MM.1S (cell line): Measurements from ENCODE around the gene SHROOM3.
"Not testable (repeated sequence)": the region's sequence is repeated elsewhere in the genome, so short reads cannot be mapped to it uniquely, and the experiment has no call there.

Experiments
- DNase-seq: peaks from one replicate; pipeline ENCODE4 v3.0.0-alpha.2; 2015
- H2AFZ ChIP-seq: fragments of 300-600 bp; sonication (generic); 2 replicates; pipeline ENCODE4 v1.6.0; 2016; ENCODE audit warnings: antibody characterized with exemption, low read length
- H3F3A ChIP-seq: fragments of 300-600 bp; sonication (generic); 2 replicates; pipeline ENCODE4 v1.6.1; 2016; ENCODE audit warnings: mild to moderate bottlenecking, antibody characterized with exemption, low read length, moderate library complexity, mixed read lengths; ENCODE audit not compliant: insufficient read depth
- H3K27ac ChIP-seq: fragments of 300-600 bp; sonication (generic); 2 replicates; pipeline ENCODE4 v1.5.1; 2016; ENCODE audit warnings: mild to moderate bottlenecking, low read length
- H3K27me3 ChIP-seq: fragments of 300-600 bp; sonication (generic); replicated peaks from 2 replicates; pipeline ENCODE4 v1.6.0; 2016; ENCODE audit warnings: low read length; ENCODE audit not compliant: insufficient read depth
- H3K36me3 ChIP-seq: fragments of 300-600 bp; sonication (generic); replicated peaks from 2 replicates; pipeline ENCODE4 v1.6.1; 2016; ENCODE audit warnings: mild to moderate bottlenecking, low read length, mixed read lengths; ENCODE audit not compliant: insufficient read depth
- H3K4me1 ChIP-seq: fragments of 300-600 bp; sonication (generic); 2 replicates; pipeline ENCODE4 v1.6.1; 2016; ENCODE audit warnings: low read length, mixed read lengths
- H3K4me2 ChIP-seq: fragments of 300-600 bp; sonication (generic); 2 replicates; pipeline ENCODE4 v1.6.0; 2016; ENCODE audit warnings: low read depth, low read length
- H3K4me3 ChIP-seq: fragments of 300-600 bp; sonication (generic); 2 replicates; pipeline ENCODE4 v1.5.1; 2016; ENCODE audit warnings: low read length, mixed read lengths
- H3K79me2 ChIP-seq: fragments of 300-600 bp; sonication (generic); 2 replicates; pipeline ENCODE4 v1.6.1; 2016; ENCODE audit warnings: mixed run types, low read length, mixed read lengths
- H3K9ac ChIP-seq: fragments of 300-600 bp; sonication (generic); 2 replicates; pipeline ENCODE4 v1.6.1; 2016; ENCODE audit warnings: low read length, mixed read lengths
- H3K9me2 ChIP-seq: fragments of 300-600 bp; sonication (generic); replicated peaks from 2 replicates; pipeline ENCODE4 v1.6.1; 2016; ENCODE audit warnings: mild to moderate bottlenecking, low read length, mixed read lengths; ENCODE audit not compliant: insufficient read depth
- H3K9me3 ChIP-seq: fragments of 300-600 bp; sonication (generic); replicated peaks from 2 replicates; pipeline ENCODE4 v1.6.1; 2016; ENCODE audit warnings: mild to moderate bottlenecking, low read length, mixed read lengths; ENCODE audit not compliant: insufficient read depth
- H4K20me1 ChIP-seq: fragments of 300-600 bp; sonication (generic); 2 replicates; pipeline ENCODE4 v1.6.1; 2016; ENCODE audit warnings: mild to moderate bottlenecking, low read length, moderate library complexity, mixed read lengths; ENCODE audit not compliant: insufficient read depth
- CTCF ChIP-seq: fragments of 300-600 bp; sonication (generic); IDR thresholded peaks from 2 replicates; pipeline ENCODE4 v1.5.1; 2016; ENCODE audit warnings: antibody characterized with exemption, low read length, mixed read lengths
- EZH2 ChIP-seq: fragments of 300-600 bp; sonication (generic); optimal IDR thresholded peaks from 2 replicates; pipeline ENCODE3; 2017; ENCODE audit warnings: low read depth, mild to moderate bottlenecking, antibody characterized with exemption, low read length, mixed read lengths
- EZH2phosphoT487 ChIP-seq: fragments of 300-600 bp; sonication (generic); IDR thresholded peaks from 2 replicates; pipeline ENCODE4 v1.6.1; 2018; ENCODE audit warnings: antibody characterized with exemption, low read length

SHROOM3 gene

GRCh38 chr4:76607846-76608245 is 172.8 kb downstream of the SHROOM3 start:
- H3K9ac ChIP-seq, result peak overlapping the region; percentile 48
- no peaks in the 10 kb centered on the region for H3K27me3 ChIP-seq
- H3K4me1 ChIP-seq, result peaks cover 55% of the 10 kb centered on the region
- H3K36me3 ChIP-seq, result no peaks in the 10 kb centered on the region
- peak overlapping the region; percentile 17; the same call in 1 of the 2 replicates for H2AFZ ChIP-seq
- DNase-seq, result no peak
- TF ChIP-seq EZH2phosphoT487 (no peak), CTCF (no peak), EZH2 (no peak)
- peaks cover 20% of the 10 kb centered on the region for H3F3A ChIP-seq
- no peaks in the 10 kb centered on the region for H4K20me1 ChIP-seq
- H3K4me3 ChIP-seq, result no peak overlapping the region
- H3K9me2 ChIP-seq, result no peaks in the 10 kb centered on the region
- peak overlapping the region; percentile 95 for H3K27ac ChIP-seq
- H3K4me2 ChIP-seq, result peak overlapping the region; percentile 56
- no peaks in the 10 kb centered on the region for H3K9me3 ChIP-seq
- peaks cover 5% of the 10 kb centered on the region for H3K79me2 ChIP-seq

- Histone ChIP-seq H3K4me2 (peak overlapping the region; percentile 56; the same call in 1 of the 2 replicates), H3K27ac (peak overlapping the region; percentile 95), H3K4me1 (peaks cover 55% of the 10 kb centered on the region), H3F3A (peaks cover 20% of the 10 kb centered on the region)
- not testable (repeated sequence) for H4K20me1 ChIP-seq, H2AFZ ChIP-seq, H3K4me3 ChIP-seq, H3K36me3 ChIP-seq, H3K79me2 ChIP-seq, H3K9me3 ChIP-seq, H3K9me2 ChIP-seq, H3K27me3 ChIP-seq, H3K9ac ChIP-seq
- DNase-seq, result peak; percentile 55
Observed at GRCh38 chr4:76608549-76608948, 173.5 kb downstream of the SHROOM3 start.

DNA sequence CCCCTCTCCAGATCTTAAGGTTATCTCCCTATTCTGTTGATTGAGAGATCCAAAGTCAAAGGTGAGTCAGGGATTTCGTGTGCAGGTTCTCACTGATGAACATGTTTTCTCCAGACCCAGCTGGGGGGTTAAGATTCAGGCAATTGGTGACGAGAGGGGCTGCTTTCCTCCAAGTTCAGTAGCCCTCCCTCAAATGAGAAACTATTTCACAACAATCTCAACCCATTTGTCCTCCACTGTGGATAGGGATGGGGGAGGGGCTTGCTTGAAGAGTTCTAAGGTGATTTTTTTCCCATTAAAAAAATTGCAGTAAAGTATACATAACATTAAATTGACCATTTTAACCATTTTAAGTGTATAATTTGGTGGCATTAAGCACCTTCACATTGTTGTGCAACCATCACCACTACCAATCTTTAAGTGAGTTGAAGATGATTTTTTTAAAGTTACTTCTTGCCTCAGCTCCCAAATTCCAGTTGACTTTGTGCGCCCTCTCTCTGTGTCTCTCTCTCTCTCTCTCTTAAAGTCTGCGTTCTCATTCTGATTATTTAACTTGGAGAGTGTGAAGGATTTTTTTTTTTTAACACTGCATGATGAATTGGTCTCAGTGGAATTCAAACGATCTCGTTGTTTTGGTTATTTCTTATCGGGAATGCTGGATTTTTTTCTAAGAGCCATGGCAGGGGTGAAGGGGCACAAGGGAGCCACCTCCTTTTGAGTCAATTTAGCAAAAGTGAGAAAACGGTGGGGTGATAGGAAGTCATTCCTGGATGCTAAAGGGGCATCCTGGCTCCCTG is 175.9 kb downstream of the SHROOM3 start:
- DNase-seq, result no peak
- H3K79me2 ChIP-seq, result peaks cover 5% of the 10 kb centered on the region
- no peaks in the 10 kb centered on the region for H3K9me3 ChIP-seq
- no peak overlapping the region for H3K9ac ChIP-seq
- no peaks in the 10 kb centered on the region for H3K36me3 ChIP-seq
- H3F3A ChIP-seq, result peaks cover 20% of the 10 kb centered on the region
- no peak overlapping the region for H3K4me3 ChIP-seq
- no peak for TF ChIP-seq CTCF
- no peak for TF ChIP-seq EZH2
- no peak for TF ChIP-seq EZH2phosphoT487
- no peaks in the 10 kb centered on the region for H3K9me2 ChIP-seq
- H3K4me1 ChIP-seq, result peaks cover 44% of the 10 kb centered on the region
- H3K4me2 ChIP-seq, result no peak overlapping the region
- no peaks in the 10 kb centered on the region for H3K27me3 ChIP-seq
- no peak overlapping the region for H2AFZ ChIP-seq
- no peak overlapping the region for H3K27ac ChIP-seq
- no peaks in the 10 kb centered on the region for H4K20me1 ChIP-seq

GRCh38 chr4:76611616-76612207 is 176.7 kb downstream of the SHROOM3 start:
- Histone ChIP-seq H2AFZ (no peak overlapping the region), H3K4me2 (no peak overlapping the region), H3K4me3 (no peak overlapping the region), H3K9me2 (no peaks in the 10 kb centered on the region), H3K27ac (no peak overlapping the region), H3K36me3 (no peaks in the 10 kb centered on the region), H3K9ac (no peak overlapping the region), H3K27me3 (no peaks in the 10 kb centered on the region), H4K20me1 (no peaks in the 10 kb centered on the region), H3F3A (peaks cover 17% of the 10 kb centered on the region), H3K79me2 (peaks cover 5% of the 10 kb centered on the region), H3K9me3 (no peaks in the 10 kb centered on the region), H3K4me1 (peaks cover 37% of the 10 kb centered on the region)
- TF ChIP-seq EZH2 (no peak), CTCF (no peak), EZH2phosphoT487 (no peak)
- no peak for DNase-seq
